K562 (cell line): ENCODE results near the gene COQ2. TPM values are rescaled to one million over a fixed set of nuclear protein-coding genes. Genes with fewer than 3 reads are reported as not detected.

Experiments used
- ATAC-seq: fragments of 200-7000 bp; cut with Tn5 transposase; 3 replicates; pipeline ENCODE4 v1.9.1; 2020; ENCODE audit warnings: moderate library complexity
- BruUV-seq: library from RNA; stranded (reverse); fragments of 400-500 nt; replicated peaks from 2 replicates; lab custom pipeline; 2021; lab: Mats Ljungman, UMichigan
- CTCF ChIA-PET: fragments of 300-600 bp; formaldehyde crosslinking; extraction: SDS; loops from one replicate; lab custom pipeline; 2021; ENCODE audit warnings: low intra/inter-chr PET ratio; lab: Yijun Ruan, JAX
- POLR2A ChIA-PET: fragments of 300-600, 350-650 bp; sonication (Branson Sonifier 250); formaldehyde crosslinking; extraction: SDS; loops from one replicate; lab custom pipeline; 2021; ENCODE audit warnings: antibody characterized with exemption, inconsistent platforms; lab: Yijun Ruan, JAX
- DNase-seq, 4 experiments: peaks; one replicate each; pipeline versions ENCODE4 v3.0.0 to v3.0.0-alpha.2; 2011 to 2018; ENCODE audit warnings: low spot score in 3 of 4, mixed read lengths in 3 of 4; ENCODE audit errors: extremely low read depth in 1 of 4
- FAIRE-seq: peaks from 2 replicates; lab custom pipeline; 2011; peaks lifted over from hg19 to GRCh38; lab: Jason Lieb, UNC
- H2AFZ ChIP-seq: 2 replicates; pipeline ENCODE4 v1.6.0; 2011; ENCODE audit warnings: low read depth, low read length, control low read depth, inconsistent platforms
- H3K27ac ChIP-seq: fragments of 200-600 bp; 3 replicates; pipeline ENCODE4 v1.8.0; 2011; ENCODE audit warnings: low read depth, mild to moderate bottlenecking, control low read depth, inconsistent platforms, low read length, moderate library complexity, mixed read lengths; ENCODE audit errors: extremely low read depth
- H3K27me3 ChIP-seq, 2 experiments: fragments of 300-600 bp in 1 of 2; 2 replicates in 1 of 2; 3 replicates in 1 of 2; pipeline versions ENCODE4 v1.6.0 to v1.8.0; 2011; ENCODE audit warnings: inconsistent platforms in 2 of 2, low read length in 2 of 2, mild to moderate bottlenecking in 1 of 2, mixed read lengths in 1 of 2, moderate library complexity in 1 of 2; ENCODE audit not compliant: control insufficient read depth in 2 of 2, insufficient read depth in 2 of 2
- H3K36me3 ChIP-seq: fragments of 300-600 bp; 3 replicates; pipeline ENCODE4 v1.8.0; 2011; ENCODE audit warnings: mild to moderate bottlenecking, low read length, inconsistent platforms; ENCODE audit not compliant: control insufficient read depth, insufficient read depth
- H3K4me1 ChIP-seq, 2 experiments: fragments of 200-600 bp in 1 of 2; replicated peaks in 1 of 2; 2 replicates in 1 of 2; 3 replicates in 1 of 2; pipeline versions ENCODE4 v1.5.1 to v1.8.0; 2011; ENCODE audit warnings: inconsistent platforms in 2 of 2, low read length in 2 of 2, mild to moderate bottlenecking in 1 of 2, mixed read lengths in 1 of 2, moderate library complexity in 1 of 2; ENCODE audit not compliant: control insufficient read depth in 2 of 2, insufficient read depth in 2 of 2
- H3K4me2 ChIP-seq: 2 replicates; pipeline ENCODE4 v1.6.1; 2011; ENCODE audit warnings: low read length, control low read depth, inconsistent platforms, mixed read lengths; ENCODE audit not compliant: insufficient read depth
- H3K4me3 ChIP-seq: fragments of 200-600 bp; sonication (generic), shearing (Covaris generic); 2 replicates; pipeline ENCODE4 v1.5.1; 2016; ENCODE audit warnings: control low read depth, inconsistent platforms
- H3K79me2 ChIP-seq: fragments of 200-600 bp; 3 replicates; pipeline ENCODE4 v1.8.0; 2011; ENCODE audit warnings: low read length, inconsistent platforms; ENCODE audit not compliant: control insufficient read depth, insufficient read depth
- H3K9ac ChIP-seq, 2 experiments: 2 replicates each; pipeline versions ENCODE4 v1.6.0 to v1.6.1; 2011; ENCODE audit warnings: low read depth in 2 of 2, low read length in 2 of 2, control low read depth in 1 of 2, inconsistent platforms in 1 of 2, mild to moderate bottlenecking in 1 of 2, mixed read lengths in 1 of 2; ENCODE audit not compliant: insufficient read depth in 1 of 2
- H3K9me1 ChIP-seq: one replicate; pipeline ENCODE4 v1.6.0; 2011; ENCODE audit warnings: inconsistent platforms, mild to moderate bottlenecking, low read length, moderate library complexity; ENCODE audit not compliant: control insufficient read depth, insufficient read depth
- H3K9me3 ChIP-seq: replicated peaks from 2 replicates; pipeline ENCODE4 v1.5.1; 2011; ENCODE audit warnings: low read depth, low read length, inconsistent platforms; ENCODE audit not compliant: control insufficient read depth, insufficient read depth
- H4K20me1 ChIP-seq: replicated peaks from 2 replicates; pipeline ENCODE4 v1.6.1; 2011; ENCODE audit warnings: low read length, inconsistent platforms, mixed read lengths; ENCODE audit not compliant: control insufficient read depth, insufficient read depth
- BCL6 ChIP-seq: fragments of 250-450 bp; sonication (Bioruptor Pico); IDR thresholded peaks from 2 replicates; pipeline ENCODE4 v1.4.0; 2020
- BCLAF1 ChIP-seq, 2 experiments: fragments of 450-650 bp in 1 of 2; IDR thresholded peaks; 2 replicates each; pipeline ENCODE4 v1.6.1; 2011 to 2017; ENCODE audit warnings: low read depth in 2 of 2, antibody characterized with exemption in 1 of 2, borderline replicate concordance in 1 of 2, low read length in 1 of 2, mild to moderate bottlenecking in 1 of 2, mixed read lengths in 1 of 2; ENCODE audit not compliant: control insufficient read depth in 1 of 2
- CEBPZ ChIP-seq: fragments of 150-350 bp; IDR thresholded peaks from 2 replicates; pipeline ENCODE4 v1.6.1; 2014; ENCODE audit warnings: low read depth, mild to moderate bottlenecking, low read length, borderline replicate concordance
- RBM25 ChIP-seq: fragments of 200-400 bp; formaldehyde crosslinking; IDR thresholded peaks from 2 replicates; pipeline ENCODE4 v1.6.1; 2018; ENCODE audit warnings: low read length, low read depth, moderate library complexity; ENCODE audit not compliant: severe bottlenecking
- TRIM25 ChIP-seq: fragments of 450-650 bp; IDR thresholded peaks from 2 replicates; pipeline ENCODE4 v1.7.0; 2016; ENCODE audit warnings: borderline replicate concordance
- ZNF133 ChIP-seq: fragments of 250-450 bp; sonication (Bioruptor Pico); IDR thresholded peaks from 2 replicates; pipeline ENCODE4 v1.4.0; 2020; ENCODE audit warnings: mild to moderate bottlenecking
- WGBS: fragments of 100-300 bp; shearing (Covaris generic); methylation state at CpG from one replicate; pipeline ENCODE4 v1.1.6; 2016; ENCODE audit warnings: low coverage, mixed read lengths; ENCODE audit not compliant: insufficient coverage; ENCODE audit errors: missing lambda C conversion rate; 5-methylcytosine and 5-hydroxymethylcytosine counted together
- in situ Hi-C: fragments of 300-500 bp; cut with MboI; formaldehyde crosslinking; loops from 4 replicates; pipeline ENCODE4 v1.15.0; 2018; ENCODE audit warnings: inconsistent platforms, mixed read lengths
- intact Hi-C: fragments of 100-400 bp; cut with micrococcal nuclease; formaldehyde crosslinking; loops from 2 replicates; pipeline ENCODE4 v1.14.2; 2022
- polyA plus RNA-seq, 8 experiments: library from polyadenylated mRNA; depleted of rRNA in 4 of 8; stranded (reverse) in 5 of 8; unstranded in 3 of 8; fragments of >200 nt; fragmentation: Nextera tagmentation in 2 of 8; fragmentation: Illumina TruSeq in 1 of 8; extraction: Ambion mirVana in 2 of 8; extraction: Trizol in 1 of 8; gene quantifications; 2 replicates each; pipeline versions ENCODE4 v1.2.1 to v1.2.3, GENCODE V29; 2011 to 2014; ENCODE audit warnings: inconsistent platforms in 1 of 8, missing spikeins in 1 of 8
- total RNA-seq, 7 experiments: library from RNA; depleted of rRNA in 6 of 7; stranded (reverse); fragments of >200 nt in 6 of 7; fragmentation: Illumina TruSeq in 2 of 7; extraction: Trizol in 2 of 7; gene quantifications; 2 replicates each; pipeline versions ENCODE4 v1.2.1 to v1.2.3, GENCODE V29; 2011 to 2021; ENCODE audit warnings: low replicate concordance in 1 of 7

Gene COQ2
- total and polyA plus RNA-seq, 9 of the 15 experiments (the other 6 are each of a cell fraction or from before 2014, with no cell fraction given), result 1.9 to 13.5 (median 11.8) TPM

GRCh38 chr4:83241132-83241531 lies 43.5 kb downstream of the COQ2 start:
- Histone ChIP-seq H3K9me1 (no peaks in the 10 kb centered on the region), H4K20me1 (no peaks in the 10 kb centered on the region), H3K27ac (no peak overlapping the region), H3K9ac (no peak overlapping the region), H3K27me3 (peaks cover 0 to 3% of the 10 kb centered on the region in 2 experiments; a peak in 1 of 5 replicates), H2AFZ (no peak overlapping the region), H3K4me1 (peaks cover 0 to 7% of the 10 kb centered on the region in 2 experiments; a peak in 2 of 5 replicates), H3K36me3 (no peaks in the 10 kb centered on the region), H3K79me2 (no peaks in the 10 kb centered on the region), H3K9me3 (no peaks in the 10 kb centered on the region), H3K4me2 (no peak overlapping the region), H3K4me3 (no peak overlapping the region)
- in situ Hi-C loops (no loop called here), intact Hi-C loops (no loop called here)
- ATAC-seq (no peak), FAIRE-seq (no peak), DNase-seq (no peak)
- 0% methylated on average over 1 of the region's 1 CpG for WGBS
- ChIA-PET CTCF (no interaction called here), POLR2A (interaction anchor here (0.7 kb wide), 1 partner anchor 41 kb away, joined by 4 read pairs; no protein-coding TSS in a partner anchor)
- BruUV-seq, result no TSS peak
- TF ChIP-seq TRIM25 (no peak), ZNF133 (CRISPR knock-in tag) (no peak), CEBPZ (no peak), BCLAF1 (IDR thresholded peaks at IDR 0.05; ENCODE audit: borderline replicate concordance in 1 of 2, control insufficient read depth in 1 of 2, low read depth in 2 of 2, low read length in 1 of 2) (no peak), BCL6 (CRISPR knock-in tag) (no peak), RBM25 (no peak)
